Measurements from ENCODE around the gene CD244.
"Not testable (repeated sequence)": the region's sequence is repeated elsewhere in the genome, so short reads cannot be mapped to it uniquely, and the experiment has no call there.

CD244 gene

GRCh38 chr1:160808289-160808688, 54.4 kb downstream of the CD244 start:
- no peak for DNase-seq

GRCh38 chr1:160807738-160808137, 54.9 kb downstream of the CD244 start:
- DNase-seq: no peak

GRCh38 chr1:160807247-160807646, 55.4 kb downstream of the CD244 start:
- no peak for DNase-seq

- no peak for DNase-seq
Measured at GRCh38 chr1:160806784-160807183, 55.9 kb downstream of the CD244 start.

GRCh38 chr1:160806109-160806665, 56.5 kb downstream of the CD244 start:
- DNase-seq: no peak

GRCh38 chr1:160801836-160802580, 60.7 kb downstream of the CD244 start:
- no peak for DNase-seq

- DNase-seq: no peak
Measured at GRCh38 chr1:160800645-160801408, 61.9 kb downstream of the CD244 start.

- no peak for DNase-seq
Measured at GRCh38 chr1:160800142-160800541, 62.5 kb downstream of the CD244 start.

GRCh38 chr1:160799641-160800040, 63.0 kb downstream of the CD244 start:
- no peak for DNase-seq

- no peak for DNase-seq
Measured at GRCh38 chr1:160798439-160798838, 64.2 kb downstream of the CD244 start.

- no peak for DNase-seq
Measured at GRCh38 chr1:160797861-160798273, 64.8 kb downstream of the CD244 start.

- no peak for DNase-seq
Measured at GRCh38 chr1:160797271-160797709, 65.4 kb downstream of the CD244 start.

- no peak for DNase-seq
Measured at GRCh38 chr1:160795951-160796383, 66.7 kb downstream of the CD244 start, which contains the start of gene LY9. Gene LY9, plus strand, starts transcription at chr1:160796174. Its CDS starts 14 bp downstream, at chr1:160796188.

- no peak for DNase-seq
Measured at GRCh38 chr1:160794376-160794775, 68.3 kb downstream of the CD244 start.

- DNase-seq: no peak
Measured at GRCh38 chr1:160789702-160790611, 72.7 kb downstream of the CD244 start.

- DNase-seq: no peak
Measured at GRCh38 chr1:160789051-160789701, 73.5 kb downstream of the CD244 start.

- DNase-seq: not testable (repeated sequence)
Measured at GRCh38 chr1:160782988-160783765, 79.5 kb downstream of the CD244 start.

GRCh38 chr1:160781914-160782689, 80.6 kb downstream of the CD244 start:
- DNase-seq: no peak

GRCh38 chr1:160781186-160781766, 81.4 kb downstream of the CD244 start:
- DNase-seq: no peak

- DNase-seq: no peak
Measured at GRCh38 chr1:160780398-160780755, 82.3 kb downstream of the CD244 start.
